H1 (cell line): ENCODE data around the gene NKAIN2.

Source experiments
- BACH1 ChIP-seq: IDR thresholded peaks from 2 replicates; pipeline ENCODE4 v1.6.1; 2012; ENCODE audit warnings: low read length, improper control_type of control experiment
- CEBPB ChIP-seq: IDR thresholded peaks from 2 replicates; pipeline ENCODE4 v1.6.1; 2012; ENCODE audit warnings: low read depth, low read length
- CHD1 ChIP-seq: IDR thresholded peaks from 2 replicates; pipeline ENCODE4 v1.6.1; 2012; ENCODE audit warnings: low read depth, low read length, improper control_type of control experiment
- CREB1 ChIP-seq: IDR thresholded peaks from 2 replicates; pipeline ENCODE4 v1.6.1; 2012; ENCODE audit warnings: inconsistent platforms
- EP300 ChIP-seq, 2 experiments: IDR thresholded peaks; 1 replicate in 1 of 2; 2 replicates in 1 of 2; pipeline ENCODE4 v1.6.1; 2011 to 2012; ENCODE audit warnings: low read depth in 2 of 2, low read length in 2 of 2, mild to moderate bottlenecking in 2 of 2, borderline replicate concordance in 1 of 2, inconsistent platforms in 1 of 2, moderate library complexity in 1 of 2
- EZH2 ChIP-seq: fragments of 200-600 bp; sonication (generic); IDR thresholded peaks from 2 replicates; pipeline ENCODE4 v1.7.1; 2012; ENCODE audit warnings: low read depth, mild to moderate bottlenecking, moderate library complexity, low read length, inconsistent platforms; ENCODE audit not compliant: severe bottlenecking
- POLR2A ChIP-seq, 2 experiments: IDR thresholded peaks; 1 replicate in 1 of 2; 2 replicates in 1 of 2; pipeline ENCODE4 v1.6.1; 2011; ENCODE audit warnings: low read depth in 2 of 2, low read length in 2 of 2, mild to moderate bottlenecking in 2 of 2; ENCODE audit errors: control extremely low read depth in 1 of 2
- POLR2AphosphoS5 ChIP-seq: IDR thresholded peaks from 2 replicates; pipeline ENCODE4 v1.6.1; 2011; ENCODE audit warnings: low read depth, low read length
- RBBP5 ChIP-seq: IDR thresholded peaks from 2 replicates; pipeline ENCODE4 v1.7.1; 2012; ENCODE audit warnings: low read depth, mild to moderate bottlenecking, inconsistent platforms, low read length, moderate library complexity, borderline replicate concordance
- SP2 ChIP-seq: IDR thresholded peaks from 2 replicates; pipeline ENCODE4 v1.6.1; 2012; ENCODE audit warnings: mild to moderate bottlenecking, low read length, inconsistent platforms
- YY1 ChIP-seq: IDR thresholded peaks from 2 replicates; pipeline ENCODE4 v1.6.1; 2011; ENCODE audit warnings: low read depth, mild to moderate bottlenecking, low read length
- TF ChIP-seq, protein P1 (sequence below), 3 experiments: IDR thresholded peaks; 1 replicate in 2 of 3; 2 replicates in 1 of 3; pipeline versions ENCODE4 v1.5.1 to v1.6.1; 2011; ENCODE audit warnings: low read length in 3 of 3, mild to moderate bottlenecking in 3 of 3, inconsistent platforms in 2 of 3, low read depth in 1 of 3, moderate library complexity in 1 of 3; ENCODE audit not compliant: insufficient read depth in 1 of 3; ENCODE audit errors: control extremely low read depth in 1 of 3
- TF ChIP-seq, protein P2 (sequence below): IDR thresholded peaks from 2 replicates; pipeline ENCODE4 v1.6.1; 2012; ENCODE audit warnings: inconsistent platforms

DNA sequence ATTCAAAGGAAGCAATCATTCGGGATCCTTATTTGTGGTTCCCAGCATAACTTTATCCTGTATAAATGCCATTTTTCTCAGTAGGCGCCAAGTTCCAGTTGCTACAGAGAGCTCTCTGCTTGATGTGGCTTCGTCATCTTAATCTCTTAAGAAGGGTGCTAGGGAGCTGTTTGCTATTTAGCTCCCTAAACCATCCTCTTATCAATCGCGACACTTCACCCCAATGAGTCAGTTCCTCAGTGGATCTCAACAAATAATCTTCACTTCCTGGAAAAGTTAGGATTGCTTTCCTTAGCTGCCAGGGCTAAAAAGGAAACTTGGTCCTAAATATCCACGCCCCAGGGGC lies 1.3 kb upstream of the NKAIN2 start:
- TF ChIP-seq EP300 (IDR thresholded peaks at IDR 0.05; ENCODE audit: borderline replicate concordance in 1 of 2, low read depth in 2 of 2, low read length in 2 of 2), result no peak
- TF ChIP-seq POLR2AphosphoS5, result no peak
- TF ChIP-seq CHD1, result no peak
- TF ChIP-seq CREB1, result no peak
- TF ChIP-seq POLR2A (IDR thresholded peaks at IDR 0.05; ENCODE audit: control extremely low read depth in 1 of 2, low read depth in 2 of 2, low read length in 2 of 2), result no peak
- no peak for TF ChIP-seq SP2
- TF ChIP-seq, protein P1, sequence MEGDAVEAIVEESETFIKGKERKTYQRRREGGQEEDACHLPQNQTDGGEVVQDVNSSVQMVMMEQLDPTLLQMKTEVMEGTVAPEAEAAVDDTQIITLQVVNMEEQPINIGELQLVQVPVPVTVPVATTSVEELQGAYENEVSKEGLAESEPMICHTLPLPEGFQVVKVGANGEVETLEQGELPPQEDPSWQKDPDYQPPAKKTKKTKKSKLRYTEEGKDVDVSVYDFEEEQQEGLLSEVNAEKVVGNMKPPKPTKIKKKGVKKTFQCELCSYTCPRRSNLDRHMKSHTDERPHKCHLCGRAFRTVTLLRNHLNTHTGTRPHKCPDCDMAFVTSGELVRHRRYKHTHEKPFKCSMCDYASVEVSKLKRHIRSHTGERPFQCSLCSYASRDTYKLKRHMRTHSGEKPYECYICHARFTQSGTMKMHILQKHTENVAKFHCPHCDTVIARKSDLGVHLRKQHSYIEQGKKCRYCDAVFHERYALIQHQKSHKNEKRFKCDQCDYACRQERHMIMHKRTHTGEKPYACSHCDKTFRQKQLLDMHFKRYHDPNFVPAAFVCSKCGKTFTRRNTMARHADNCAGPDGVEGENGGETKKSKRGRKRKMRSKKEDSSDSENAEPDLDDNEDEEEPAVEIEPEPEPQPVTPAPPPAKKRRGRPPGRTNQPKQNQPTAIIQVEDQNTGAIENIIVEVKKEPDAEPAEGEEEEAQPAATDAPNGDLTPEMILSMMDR (IDR thresholded peaks at IDR 0.05; ENCODE audit: control extremely low read depth in 1 of 3, insufficient read depth in 1 of 3, low read depth in 1 of 3, low read length in 3 of 3), result no peak
- TF ChIP-seq, protein P2, sequence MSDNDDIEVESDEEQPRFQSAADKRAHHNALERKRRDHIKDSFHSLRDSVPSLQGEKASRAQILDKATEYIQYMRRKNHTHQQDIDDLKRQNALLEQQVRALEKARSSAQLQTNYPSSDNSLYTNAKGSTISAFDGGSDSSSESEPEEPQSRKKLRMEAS, result no peak
- TF ChIP-seq RBBP5, result no peak
- TF ChIP-seq YY1, result no peak
- no peak for TF ChIP-seq BACH1
- TF ChIP-seq CEBPB, result no peak
- TF ChIP-seq EZH2, result no peak
